ENCODE measurements around the gene PPP1R12A. TPM values are rescaled to one million over a fixed set of nuclear protein-coding genes. Genes with fewer than 3 reads are reported as not detected.

PPP1R12A gene
- total and polyA plus RNA-seq, 2 of the 4 experiments (the other 2 are of a cell fraction), result 47.7 to 112 TPM

GRCh38 chr12:79932357-79932756 lies 2.5 kb downstream of the PPP1R12A start:
- TF ChIP-seq ELK1 (IDR thresholded peaks at IDR 0.05; ENCODE audit: borderline replicate concordance, low read depth, low read length) (no peak), FOS (IDR thresholded peaks at IDR 0.05; ENCODE audit: low read depth, low read length) (no peak), NFE2L2 (IDR thresholded peaks at IDR 0.05; ENCODE audit: low read depth, low read length) (no peak), BHLHE40 (IDR thresholded peaks at IDR 0.05; ENCODE audit: low read depth, low read length) (no peak), MAZ (IDR thresholded peaks at IDR 0.05; ENCODE audit: borderline replicate concordance, low read depth, low read length) (no peak), RAD21 (IDR thresholded peaks at IDR 0.05; ENCODE audit: low read length) (no peak), POLR2A (IDR thresholded peaks at IDR 0.05; ENCODE audit: low read depth, low read length) (no peak), CTCF (conservative IDR thresholded peaks at IDR 0.05; ENCODE audit: low read depth, low read length) (no peak), CEBPB (IDR thresholded peaks at IDR 0.05; ENCODE audit: low read depth, low read length) (no peak), MAFK (IDR thresholded peaks at IDR 0.05; ENCODE audit: low read depth, low read length) (no peak), SMC3 (IDR thresholded peaks at IDR 0.05; ENCODE audit: low read depth, low read length) (no peak)
- POLR2A ChIA-PET (ENCODE audit: unreplicated experiment), result no interaction called here
- Histone ChIP-seq H4K5ac (ENCODE audit: low read depth, low read length) (no peak overlapping the region), H3K23ac (ENCODE audit: low read depth, low read length) (peak overlapping the region; percentile 13; the same call in 1 of the 2 replicates), H3K79me1 (ENCODE audit: low read depth in 1 of 2, low read length in 2 of 2) (peaks cover 12 to 30% of the 10 kb centered on the region in 2 experiments; a peak in 3 of 4 replicates), H4K91ac (ENCODE audit: insufficient read depth, low read depth, low read length) (no peak overlapping the region), H2BK20ac (ENCODE audit: low read depth, low read length) (no peak overlapping the region), H2AFZ (replicated peaks; ENCODE audit: low read length, poor library complexity) (no peak overlapping the region), H3K27me3 (ENCODE audit: control insufficient read depth, insufficient read depth, low read length) (no peaks in the 10 kb centered on the region), H3K4me1 (ENCODE audit: control insufficient read depth, insufficient read depth, low read length) (peaks cover 6% of the 10 kb centered on the region), H3K9me1 (ENCODE audit: insufficient read depth, low read length) (peaks cover 8% of the 10 kb centered on the region), H2BK15ac (ENCODE audit: low read depth, low read length) (no peak overlapping the region), H4K20me1 (ENCODE audit: insufficient read depth, low read length) (peaks cover 49% of the 10 kb centered on the region), H3K18ac (ENCODE audit: low read depth, low read length) (no peak overlapping the region), H2AK5ac (ENCODE audit: low read depth, low read length) (no peak overlapping the region), H3K56ac (ENCODE audit: extremely low read depth, insufficient read depth, low read length) (no peak overlapping the region), H2BK120ac (ENCODE audit: low read depth, low read length) (no peak overlapping the region), H3K27ac (ENCODE audit: insufficient read depth, low read length) (peak overlapping the region; percentile 12; the same call in 1 of the 2 replicates), H3K4me2 (ENCODE audit: low read depth, low read length) (peak overlapping the region; percentile 95), H2BK5ac (ENCODE audit: low read depth, low read length, poor library complexity, severe bottlenecking) (peak overlapping the region; percentile 62), H4K8ac (ENCODE audit: low read depth in 2 of 2, low read length in 2 of 2) (no peak overlapping the region), H2AK9ac (replicated peaks; ENCODE audit: low read depth, low read length, poor library complexity) (no peak overlapping the region), H3K4ac (ENCODE audit: low read depth, low read length) (no peak overlapping the region), H3K36me3 (ENCODE audit: control insufficient read depth, insufficient read depth, low read length) (no peaks in the 10 kb centered on the region), H3K9me3 (ENCODE audit: control insufficient read depth, insufficient read depth, low read length) (no peaks in the 10 kb centered on the region), H3K9ac (ENCODE audit: low read depth, low read length) (peak overlapping the region; percentile 60; the same call in 1 of the 2 replicates), H3K14ac (replicated peaks; ENCODE audit: low read depth, low read length) (no peak overlapping the region), H3K4me3 (ENCODE audit: insufficient read depth, low read depth, low read length) (peak overlapping the region; percentile 93)
- CTCF ChIA-PET, result interaction anchor here (0.8 kb wide), 1 partner anchor 365 kb away, joined by 3 read pairs; no protein-coding TSS in a partner anchor
- BruUV-seq (replicated peaks), result no TSS peak
- no CpG with 5 or more reads among the region's 5 CpGs for WGBS, 2 experiments (ENCODE audit: extremely low coverage in 2 of 2, insufficient read length in 1 of 2)
- in situ Hi-C loops (cut with MboI; ENCODE audit: low sequenced_read_pairs) (loop anchor here (10.0 to 25.0 kb wide), 2 partner anchors 252 to 520 kb away; no protein-coding TSS in a partner anchor), dilution Hi-C loops (cut with HindIII; ENCODE audit: low sequenced_read_pairs, unreplicated experiment) (no loop called here), intact Hi-C loops (cut with micrococcal nuclease) (loop anchor here (1.0 to 10.0 kb wide), 6 partner anchors 108 to 524 kb away; partner anchors contain the start of gene PAWR)
- ATAC-seq (ENCODE audit: low read depth) (no peak), DNase-seq (no peak)
